Small intestine (tissue), 7 donors: ENCODE data around the gene NKX2-8. TPM values are rescaled to one million over a fixed set of nuclear protein-coding genes. Genes with fewer than 3 reads are reported as not detected.

ENCODE experiments used
- DNase-seq, 2 donors: peaks; one replicate each; pipeline versions ENCODE4 v3.0.0 to v3.0.0-alpha.2; 2013
- FAIRE-seq: peaks from 2 replicates; lab custom pipeline; 2012; peaks lifted over from hg19 to GRCh38; lab: Jason Lieb, UNC
- H3K27ac ChIP-seq, 3 donors: one replicate each; pipeline ENCODE4 v1.5.1; 2013; ENCODE audit warnings: low read length in 2 of 3, mild to moderate bottlenecking in 2 of 3, control low read depth in 1 of 3, inconsistent platforms in 1 of 3, low read depth in 1 of 3, moderate library complexity in 1 of 3
- H3K27me3 ChIP-seq, 3 donors: one replicate each; pipeline ENCODE4 v1.6.1; 2013; ENCODE audit warnings: low read length in 3 of 3, inconsistent platforms in 1 of 3; ENCODE audit not compliant: control insufficient read depth in 3 of 3, insufficient read depth in 3 of 3
- H3K36me3 ChIP-seq, 3 donors: one replicate each; pipeline ENCODE4 v1.6.1; 2013; ENCODE audit warnings: low read length in 3 of 3, inconsistent platforms in 1 of 3, low read depth in 1 of 3, mild to moderate bottlenecking in 1 of 3, moderate library complexity in 1 of 3; ENCODE audit not compliant: control insufficient read depth in 3 of 3, insufficient read depth in 2 of 3
- H3K4me1 ChIP-seq, 3 donors: one replicate each; pipeline ENCODE4 v1.6.1; 2013; ENCODE audit warnings: low read length in 2 of 3, inconsistent platforms in 1 of 3, low read depth in 1 of 3, mild to moderate bottlenecking in 1 of 3, moderate library complexity in 1 of 3; ENCODE audit not compliant: control insufficient read depth in 3 of 3, insufficient read depth in 2 of 3
- H3K4me3 ChIP-seq, 3 donors: one replicate each; pipeline ENCODE4 v1.5.1; 2013; ENCODE audit warnings: low read length in 3 of 3, control low read depth in 1 of 3, inconsistent platforms in 1 of 3, low read depth in 1 of 3, mild to moderate bottlenecking in 1 of 3, moderate library complexity in 1 of 3
- H3K9me3 ChIP-seq, 2 donors: one replicate each; pipeline ENCODE4 v1.6.1; 2013; ENCODE audit warnings: low read depth in 1 of 2, low read length in 1 of 2; ENCODE audit not compliant: control insufficient read depth in 2 of 2, insufficient read depth in 1 of 2
- WGBS, 3 donors: extraction: QIAGEN DNeasy Blood & Tissue Kit; methylation state at CpG; one replicate each; pipeline ENCODE4 v1.1.7; 2013; 5-methylcytosine and 5-hydroxymethylcytosine counted together
- polyA plus RNA-seq, 4 donors: library from polyadenylated mRNA; stranded (reverse) in 3 of 4; unstranded in 1 of 4; fragments of 200-250 nt in 3 of 4; fragments of 120-200 nt in 1 of 4; gene quantifications; one replicate each; pipeline versions ENCODE4 v1.2.1 to v1.2.3, GENCODE V29; 2013
- donor health status: healthy with polysubstance abuse.
- donor health status: control.
- donor health status: control.
- donor health status: Bipolar disorder and iron deficiency.
- donor health status: healthy.

The NKX2-8 gene
- polyA plus RNA-seq, 4 donors = not detected

DNA sequence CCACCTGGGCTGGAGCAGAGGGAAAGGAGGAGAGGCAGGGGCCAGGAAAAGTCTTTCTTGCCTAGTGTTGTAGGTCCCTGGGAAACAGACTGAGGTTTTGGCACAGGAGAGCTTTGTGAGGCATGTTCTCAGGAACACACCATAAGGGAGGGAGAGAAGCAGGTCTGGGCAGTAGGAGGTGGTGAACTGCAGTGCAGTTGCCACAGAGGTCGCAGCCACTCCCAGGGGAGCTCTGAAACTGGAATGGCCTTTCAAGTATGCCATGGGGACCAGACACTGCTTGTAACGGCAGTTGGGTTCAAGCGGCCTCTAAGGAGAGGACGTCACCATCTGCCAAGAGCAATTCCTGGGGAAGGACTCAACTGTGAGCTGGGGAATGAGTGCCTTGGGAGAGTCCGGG, 35.4 kb upstream of the NKX2-8 start:
- FAIRE-seq (no peak), DNase-seq (no peak)
- no peaks in the 10 kb centered on the region for H3K36me3 ChIP-seq
- H3K27ac ChIP-seq = no peak overlapping the region
- H3K27me3 ChIP-seq = peaks cover 0 to 3% (median 0%) of the 10 kb centered on the region in 3 donors
- 66 to 75% (median 73%) methylated on average over 5 of the region's 5 CpGs for WGBS, 3 donors
- H3K4me3 ChIP-seq = no peak overlapping the region
- H3K9me3 ChIP-seq = no peaks in the 10 kb centered on the region
- no peaks in the 10 kb centered on the region for H3K4me1 ChIP-seq

DNA sequence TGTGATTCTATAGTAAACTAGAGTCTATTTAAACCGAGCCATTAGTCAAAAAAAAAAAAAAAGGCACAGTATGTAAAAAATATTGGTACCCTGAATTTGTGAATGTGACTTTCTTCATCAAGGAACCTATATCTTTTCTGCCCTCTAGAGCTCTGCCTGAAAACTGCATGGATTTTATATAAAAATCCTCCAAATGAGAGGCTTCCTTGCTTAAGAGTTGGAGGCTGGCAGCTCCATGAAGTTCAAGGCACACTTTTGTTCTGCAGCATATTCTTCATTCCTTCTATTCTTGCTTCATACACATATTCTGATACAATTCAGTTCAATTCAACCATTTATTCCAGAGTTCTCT, 23.1 kb upstream of the NKX2-8 start:
- FAIRE-seq (no peak), DNase-seq (no peak)
- H3K4me1 ChIP-seq = no peaks in the 10 kb centered on the region
- H3K27me3 ChIP-seq = peaks cover 0 to 4% (median 0%) of the 10 kb centered on the region in 3 donors
- no peak overlapping the region for H3K27ac ChIP-seq
- no peaks in the 10 kb centered on the region for H3K9me3 ChIP-seq
- H3K36me3 ChIP-seq = no peaks in the 10 kb centered on the region
- 26 to 50% (median 28%) methylated on average over 1 of the region's 1 CpG for WGBS, 3 donors
- H3K4me3 ChIP-seq = no peak overlapping the region

DNA sequence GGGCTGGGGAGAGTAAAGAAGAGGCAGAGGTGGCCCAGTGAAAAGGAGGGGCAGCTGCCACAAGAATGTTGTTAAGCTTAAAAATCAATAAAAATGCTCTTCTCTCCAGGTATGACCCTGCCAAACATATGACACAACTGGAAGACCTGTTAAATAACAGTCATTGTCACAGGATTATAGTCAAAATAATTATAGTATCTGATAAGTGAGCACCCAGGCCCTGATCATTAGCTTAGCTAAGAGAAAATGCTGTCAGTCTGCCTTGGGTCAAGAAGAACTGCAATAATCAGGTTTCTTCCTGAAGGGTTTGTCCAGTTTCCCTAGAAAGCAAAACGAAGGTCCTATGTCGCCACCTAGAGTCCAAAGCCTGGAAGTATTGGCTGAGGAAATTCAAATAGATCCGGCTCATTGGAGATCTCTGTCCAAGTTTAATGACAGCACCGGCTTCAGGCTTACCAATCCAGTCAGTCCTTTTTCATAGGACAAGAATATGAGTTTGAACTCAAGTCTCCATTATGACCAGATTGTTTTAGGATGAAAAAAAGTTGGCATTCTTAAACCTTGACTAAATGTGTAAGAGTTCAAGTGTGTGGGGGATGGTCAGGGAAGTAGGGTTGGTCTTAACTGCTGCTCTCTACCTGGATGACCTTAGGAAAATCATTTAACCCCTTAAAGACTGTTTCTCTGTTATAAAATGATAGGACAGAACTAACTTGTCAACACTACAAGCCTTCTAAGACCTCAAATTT, 22.5 kb upstream of the NKX2-8 start:
- H3K4me1 ChIP-seq = no peaks in the 10 kb centered on the region
- DNase-seq (peak; percentile 76 to 81), FAIRE-seq (no peak)
- H3K27ac ChIP-seq = no peak overlapping the region
- H3K9me3 ChIP-seq = no peaks in the 10 kb centered on the region
- no peaks in the 10 kb centered on the region for H3K36me3 ChIP-seq
- 0 to 1% (median 0%) methylated on average over 4 of the region's 4 CpGs for WGBS, 3 donors
- H3K4me3 ChIP-seq = no peak overlapping the region
- H3K27me3 ChIP-seq = peaks cover 0 to 7% (median 0%) of the 10 kb centered on the region in 3 donors

DNA sequence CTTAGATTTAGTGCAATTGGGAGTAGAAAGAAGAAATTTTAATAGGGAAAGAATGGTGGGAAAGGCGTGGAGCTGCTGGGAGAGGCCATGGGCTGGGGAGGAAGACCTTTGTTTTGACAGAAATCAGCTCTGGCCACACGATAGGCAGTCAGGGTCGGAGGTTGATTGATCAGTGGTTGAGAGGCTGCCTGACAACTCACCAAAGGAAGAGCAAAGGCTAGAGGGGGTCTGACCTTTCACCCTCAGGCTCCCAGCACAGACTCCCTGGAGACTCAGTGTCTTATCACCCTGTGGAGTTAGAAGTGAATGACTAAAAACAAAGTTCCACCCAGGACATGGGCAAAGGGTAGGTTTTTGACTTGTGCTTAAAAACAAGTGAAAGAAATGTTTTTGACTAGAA, 18.0 kb upstream of the NKX2-8 start:
- Histone ChIP-seq H3K4me1 (no peaks in the 10 kb centered on the region), H3K9me3 (no peaks in the 10 kb centered on the region), H3K27ac (no peak overlapping the region), H3K36me3 (no peaks in the 10 kb centered on the region), H3K4me3 (no peak overlapping the region), H3K27me3 (peaks cover 0 to 16% (median 0%) of the 10 kb centered on the region in 3 donors)
- no peak for DNase-seq
- WGBS, 3 donors = 13 to 16% (median 14%) methylated on average over 3 of the region's 3 CpGs
- no peak for FAIRE-seq

DNA sequence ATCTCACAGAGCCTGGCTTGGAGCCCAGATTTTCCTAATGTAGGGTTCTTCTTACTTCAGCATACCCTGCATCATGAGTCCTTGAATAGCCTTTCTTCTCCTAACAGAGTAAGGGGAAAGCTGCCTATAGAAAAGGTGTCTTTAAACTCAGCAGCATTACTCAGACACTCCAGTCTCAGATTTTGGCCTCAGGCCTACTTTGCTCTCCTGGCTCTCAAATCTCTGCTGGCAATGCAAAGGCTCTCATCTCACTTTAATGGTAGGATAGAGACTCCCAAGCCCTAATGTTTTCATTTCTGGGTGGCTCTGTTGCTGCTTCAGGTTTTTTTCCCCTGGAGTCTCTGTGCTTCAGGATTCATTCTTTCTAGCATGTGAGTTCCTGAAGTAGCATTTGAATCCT, 9.1 kb upstream of the NKX2-8 start:
- no peak for FAIRE-seq
- peaks cover 0 to 43% (median 10%) of the 10 kb centered on the region in 3 donors for H3K27me3 ChIP-seq

DNA sequence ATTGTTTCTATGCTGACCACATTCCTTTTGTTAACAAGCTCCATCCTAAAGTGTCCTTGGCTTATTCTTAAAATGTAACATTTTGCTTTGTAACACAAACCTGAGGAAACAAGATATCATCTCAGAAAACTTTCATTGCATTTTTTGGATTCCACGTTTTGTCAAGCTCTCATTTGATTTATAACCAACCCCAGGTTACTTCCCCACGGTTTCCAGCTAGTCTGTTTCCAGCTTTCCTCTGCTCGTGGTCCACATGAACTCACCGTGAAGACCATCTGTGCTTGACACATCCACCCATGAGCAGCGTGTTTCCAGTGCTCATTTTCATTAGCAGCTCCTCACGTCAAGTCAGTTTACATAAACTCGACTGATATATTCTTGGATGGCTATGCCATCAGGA, 6.4 kb upstream of the NKX2-8 start:
- no peak overlapping the region for H3K27ac ChIP-seq
- H3K9me3 ChIP-seq = no peaks in the 10 kb centered on the region
- H3K4me3 ChIP-seq = no peak overlapping the region
- H3K27me3 ChIP-seq = peaks cover 3 to 57% (median 20%) of the 10 kb centered on the region in 3 donors
- no peak for DNase-seq
- H3K36me3 ChIP-seq = no peaks in the 10 kb centered on the region
- no peak for FAIRE-seq
- no peaks in the 10 kb centered on the region for H3K4me1 ChIP-seq
- 6% methylated on average over 7 of the region's 7 CpGs for WGBS, 3 donors

More for the DNA sequence above, 9.1 kb upstream of the NKX2-8 start:
- Histone ChIP-seq H3K4me1 (no peaks in the 10 kb centered on the region), H3K27ac (no peak overlapping the region), H3K36me3 (no peaks in the 10 kb centered on the region), H3K4me3 (no peak overlapping the region), H3K9me3 (no peaks in the 10 kb centered on the region)
- no peak for DNase-seq

DNA sequence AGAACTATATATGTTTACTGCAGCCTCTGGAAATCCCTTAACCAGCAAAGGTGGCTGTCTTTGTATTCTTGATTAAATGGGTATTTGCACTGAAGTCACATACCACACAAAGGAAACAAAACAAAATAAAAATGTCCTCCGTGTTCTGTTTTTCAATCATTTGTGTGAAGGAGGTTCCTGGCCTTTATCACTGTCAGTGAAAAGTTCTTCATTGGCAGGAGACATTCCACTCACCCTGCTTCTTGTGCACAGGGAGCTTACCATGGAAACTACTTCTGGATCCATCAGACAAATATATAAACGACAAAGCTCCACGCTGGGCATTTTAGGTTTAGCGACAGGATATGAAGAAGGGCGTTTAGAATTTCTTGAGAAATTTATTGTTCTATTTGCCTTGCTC, 5.7 kb upstream of the NKX2-8 start:
- 9 to 22% (median 12%) methylated on average over 5 of the region's 5 CpGs for WGBS, 3 donors
- Histone ChIP-seq H3K36me3 (no peaks in the 10 kb centered on the region), H3K9me3 (no peaks in the 10 kb centered on the region), H3K27me3 (peaks cover 9 to 63% (median 24%) of the 10 kb centered on the region in 3 donors), H3K4me1 (no peaks in the 10 kb centered on the region), H3K27ac (no peak overlapping the region), H3K4me3 (no peak overlapping the region)
- DNase-seq = no peak
- no peak for FAIRE-seq

DNA sequence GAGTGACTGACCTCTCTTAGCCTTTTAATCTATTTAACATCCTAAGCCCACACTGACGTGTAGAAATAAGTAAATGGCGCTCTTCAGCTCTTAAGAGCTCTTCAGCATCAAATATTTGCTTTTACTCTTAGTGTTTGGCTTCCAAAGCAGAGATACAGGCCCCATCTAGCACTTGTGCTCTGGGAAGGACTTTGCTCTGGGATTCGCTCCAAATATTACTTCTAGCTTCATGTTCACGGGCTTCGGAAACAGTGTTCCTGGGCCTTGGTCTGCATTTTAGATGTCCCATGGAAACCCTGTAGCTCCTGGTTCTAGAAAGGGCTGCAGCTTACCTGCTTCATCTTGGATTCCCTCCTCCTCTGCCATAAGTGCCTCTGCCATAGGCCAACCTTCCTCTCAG, 2.7 kb upstream of the NKX2-8 start:
- WGBS, 3 donors = 16 to 28% (median 25%) methylated on average over 5 of the region's 5 CpGs
- Histone ChIP-seq H3K9me3 (no peaks in the 10 kb centered on the region), H3K4me1 (peaks cover 0 to 5% (median 0%) of the 10 kb centered on the region in 3 donors), H3K4me3 (no peak overlapping the region), H3K27me3 (peaks cover 27 to 74% (median 40%) of the 10 kb centered on the region in 3 donors), H3K27ac (no peak overlapping the region), H3K36me3 (no peaks in the 10 kb centered on the region)
- FAIRE-seq (no peak), DNase-seq (no peak)
